Activated CD4-positive, alpha-beta T cell treated with anti-CD3 and anti-CD28 coated beads, Interleukin-2, amount 50 U/mL, for 24 hours (primary cell): ENCODE results near the gene CFAP61.
"Not testable (repeated sequence)": the region's sequence is repeated elsewhere in the genome, so short reads cannot be mapped to it uniquely, and the experiment has no call there.

ENCODE experiments used
- DNase-seq, 2 donors: peaks; one replicate each; pipeline ENCODE4 v3.0.0-alpha.2; 2020; ENCODE audit warnings: low read depth in 1 of 2, low spot score in 1 of 2

The CFAP61 gene

DNA sequence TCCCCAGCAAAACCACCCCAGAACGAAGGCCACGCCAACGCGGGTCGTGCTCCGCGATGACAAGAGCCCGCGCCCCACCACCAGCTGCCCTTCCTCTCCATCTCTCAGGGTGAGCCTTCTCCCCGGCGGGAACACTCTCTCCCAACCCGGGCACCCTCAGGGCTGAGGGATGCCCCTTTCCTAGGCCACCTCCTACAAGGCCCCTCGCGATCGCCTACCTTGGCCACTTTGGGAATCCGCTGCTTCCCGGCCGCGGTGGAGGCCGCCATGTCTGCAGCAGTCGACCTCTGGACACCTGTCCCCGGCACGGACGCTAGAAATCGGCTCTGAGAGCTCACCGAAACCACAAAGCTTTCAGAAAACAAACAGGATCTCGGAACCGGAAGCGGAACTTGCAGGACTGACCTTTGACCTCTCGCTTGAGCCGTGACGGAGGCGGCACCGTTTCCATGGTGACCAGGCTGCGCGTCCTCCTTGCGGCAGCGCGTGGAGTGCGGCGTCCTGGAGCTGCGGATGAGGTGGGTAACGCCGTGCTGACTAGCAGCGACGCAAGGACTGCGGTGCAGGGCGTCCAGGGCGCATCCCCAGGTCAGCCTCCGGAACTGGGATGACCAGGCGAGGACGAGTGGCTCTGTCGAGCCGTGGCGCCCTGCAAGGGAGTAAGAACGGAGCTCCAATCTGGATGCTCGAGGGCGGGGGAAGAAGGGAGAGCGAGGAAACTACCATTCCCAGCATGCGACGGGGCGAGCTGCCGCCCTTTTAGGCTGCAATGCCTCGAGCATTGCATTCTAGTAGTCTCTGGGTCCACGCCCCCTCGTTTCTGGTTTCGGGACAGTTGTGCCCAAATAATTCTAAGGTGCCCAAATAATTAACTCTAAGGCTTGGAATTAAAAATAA, at the start of gene CFAP61, which contains the start of gene CRNKL1:
TSS of gene CFAP61 (plus strand) at position 459 of the 897 bp plus-strand sequence. CDS start 4,122 bp downstream, outside the sequence.
TSS of gene CRNKL1 (minus strand) at position 393 of the 897 bp plus-strand sequence. CDS start at position 269, 124 bp downstream.
- DNase-seq: peak; percentile 92 to 99

GRCh38 chr20:20003031-20003954, 49.0 kb upstream of the CFAP61 start:
- DNase-seq: no peak

DNA sequence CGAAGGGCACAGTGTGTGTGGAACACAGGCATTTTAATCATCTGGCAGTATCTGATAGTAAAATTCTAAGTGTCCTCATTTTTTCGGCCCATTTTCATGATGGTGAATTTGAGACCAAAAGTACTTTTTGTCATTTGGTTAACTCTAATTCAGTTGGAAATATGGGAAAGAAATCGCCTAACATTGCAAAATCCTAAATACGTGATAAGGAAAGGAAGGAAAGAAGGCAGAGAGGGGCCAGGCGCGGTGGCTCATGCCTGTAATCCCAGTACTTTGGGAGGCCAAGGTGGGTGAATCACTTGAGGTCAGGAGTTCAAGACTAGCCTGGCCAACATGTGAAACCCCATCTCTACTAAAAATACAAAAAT, 48.4 kb upstream of the CFAP61 start:
- DNase-seq: not testable (repeated sequence)

- DNase-seq: no peak
Observed at GRCh38 chr20:20005342-20005741, 47.0 kb upstream of the CFAP61 start.

- no peak for DNase-seq
Observed at GRCh38 chr20:20009784-20010253, 42.5 kb upstream of the CFAP61 start.

- DNase-seq: no peak
Observed at GRCh38 chr20:20010639-20011500, 41.5 kb upstream of the CFAP61 start.

GRCh38 chr20:20012541-20012940, 39.8 kb upstream of the CFAP61 start:
- no peak for DNase-seq

DNA sequence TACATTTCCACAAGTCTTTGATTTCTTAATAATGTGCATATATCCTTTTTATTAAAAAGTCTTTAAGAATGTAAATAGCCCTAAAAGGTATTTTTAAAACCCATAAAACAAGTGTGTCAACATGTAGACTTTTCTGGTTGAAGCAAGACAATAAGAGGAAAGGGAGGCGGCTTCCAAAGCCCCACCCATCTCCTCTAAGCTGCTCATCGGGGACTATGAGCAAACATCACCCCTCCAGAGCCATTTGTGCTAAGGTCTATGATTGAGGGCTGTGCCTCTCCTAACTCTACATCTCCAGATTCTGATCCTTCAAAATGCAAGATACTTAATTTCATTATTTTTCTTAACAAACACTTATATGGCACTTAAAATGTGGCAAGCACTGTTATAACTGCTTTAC, 37.7 kb upstream of the CFAP61 start:
- no peak for DNase-seq

DNA sequence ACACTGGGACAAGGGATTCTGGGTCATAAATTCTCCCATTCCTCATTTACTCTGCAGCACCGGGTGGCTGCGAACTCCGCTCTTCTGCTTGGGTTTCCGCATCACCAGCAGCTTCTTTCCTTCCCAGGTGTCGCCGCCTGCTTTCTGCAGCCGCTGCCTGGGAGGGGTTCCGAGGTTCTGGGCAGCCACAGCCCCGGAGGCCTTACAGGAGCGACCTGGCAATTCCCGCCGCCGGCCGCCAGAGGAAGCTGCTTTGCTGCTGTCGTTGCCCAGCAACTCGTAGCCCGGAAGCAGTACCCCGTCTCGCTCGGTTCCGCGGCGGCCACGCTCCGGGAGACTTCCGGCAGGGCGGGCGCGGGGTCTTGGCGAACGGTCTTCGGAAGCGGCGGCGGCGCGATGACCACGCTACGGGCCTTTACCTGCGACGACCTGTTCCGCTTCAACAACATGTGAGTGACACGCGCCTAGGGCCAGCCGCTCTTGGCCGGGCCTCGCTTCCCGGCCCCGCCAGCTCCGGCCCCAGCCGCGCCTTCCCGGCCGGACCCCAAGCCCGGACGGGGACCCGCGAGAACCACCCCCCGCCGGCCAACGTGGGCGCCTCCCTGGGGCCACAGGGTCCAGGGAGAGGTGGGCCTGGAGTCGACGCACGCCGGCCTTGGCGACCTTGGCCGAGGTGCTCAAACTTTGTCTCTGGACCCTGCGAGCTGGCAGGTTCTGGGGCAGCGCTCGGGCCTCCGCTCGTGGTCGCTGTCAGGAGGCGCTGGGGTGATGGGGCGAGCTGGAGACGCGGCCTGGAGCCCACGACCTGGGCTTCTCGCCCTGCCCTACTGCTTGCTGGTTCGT, 35.1 kb upstream of the CFAP61 start, which contains the start of gene NAA20:
TSS of gene NAA20 (plus strand) at position 362 of the 843 bp plus-strand sequence. CDS start at position 397, 35 bp downstream.
- DNase-seq: peak; percentile 79 to 86

DNA sequence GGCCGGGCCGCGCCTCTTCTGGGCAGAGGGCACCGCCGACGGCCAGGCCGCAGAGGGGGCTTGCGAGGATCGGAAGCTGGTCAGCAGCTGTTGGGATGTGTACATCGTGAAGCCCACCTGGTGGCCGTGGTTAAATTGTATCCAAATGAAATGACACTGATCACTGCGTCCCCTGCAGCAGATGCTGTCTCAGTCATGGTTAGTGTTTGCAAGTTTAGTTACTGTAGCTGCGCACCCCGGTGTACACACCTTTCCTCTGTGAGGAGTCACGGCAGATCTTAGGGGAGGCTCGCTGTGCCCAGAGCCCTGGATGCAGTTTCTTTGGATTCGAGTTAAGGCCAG, 34.5 kb upstream of the CFAP61 start:
- DNase-seq: no peak

DNA sequence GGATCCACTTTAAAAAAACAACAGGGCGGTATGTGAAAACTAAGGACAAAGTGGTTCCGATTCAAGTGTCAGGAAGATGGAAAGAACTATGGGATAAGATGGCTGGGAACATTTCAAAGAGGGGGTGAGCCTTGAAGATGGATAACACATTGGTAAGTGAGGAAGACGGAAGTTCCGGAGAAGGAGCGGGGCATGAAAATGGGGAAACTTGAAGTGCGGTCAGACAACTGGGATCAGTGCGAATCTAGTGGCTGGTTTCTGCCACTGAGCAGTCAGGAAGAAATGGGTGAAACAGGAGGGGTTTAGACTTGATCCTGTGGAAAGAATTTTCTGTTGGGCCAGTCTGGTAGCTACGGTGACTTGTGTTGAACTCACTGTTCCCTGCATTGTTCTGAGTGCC, 34.0 kb upstream of the CFAP61 start:
- DNase-seq: no peak

- no peak for DNase-seq
Observed at GRCh38 chr20:20019123-20019522, 33.2 kb upstream of the CFAP61 start.

DNA sequence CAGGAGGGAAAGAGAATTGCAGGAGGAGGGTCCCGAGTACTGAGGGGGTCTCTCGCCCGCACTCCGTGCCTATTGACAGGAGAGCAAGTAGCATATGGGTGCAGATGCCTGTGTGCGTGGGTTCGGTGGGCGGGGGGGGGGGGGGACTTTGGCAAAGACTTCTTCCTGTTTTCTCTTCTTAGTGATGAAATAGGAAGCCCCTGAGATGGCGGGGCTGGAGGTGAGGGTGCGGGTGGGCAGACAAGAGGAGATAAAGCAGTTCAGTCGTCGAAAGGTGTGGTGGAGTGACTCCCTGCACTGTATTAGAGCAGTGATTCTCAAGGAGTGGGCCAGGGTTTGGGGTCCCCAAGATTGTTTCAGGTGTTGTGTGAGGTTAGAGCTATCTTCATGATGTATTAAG, 31.4 kb upstream of the CFAP61 start:
- no peak for DNase-seq

DNA sequence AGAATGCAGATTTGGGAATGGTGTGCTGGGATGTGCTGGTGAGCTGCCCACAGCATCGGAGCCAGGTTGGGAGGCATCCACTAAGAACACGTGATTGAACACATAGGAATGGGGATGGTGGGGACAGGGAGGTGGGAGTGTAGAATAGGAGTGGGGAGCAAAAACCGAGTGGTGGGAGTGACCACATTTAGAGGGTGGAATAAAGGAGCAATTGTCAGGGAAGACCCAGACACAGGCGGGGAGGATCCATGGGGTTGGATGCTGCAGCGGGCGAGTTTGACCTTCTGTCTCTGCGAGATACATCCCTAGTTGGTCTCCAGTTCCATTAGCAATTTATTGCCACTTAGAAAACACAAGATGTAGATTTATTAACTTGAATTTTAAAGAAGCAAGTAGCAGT, 30.5 kb upstream of the CFAP61 start:
- DNase-seq: no peak

DNA sequence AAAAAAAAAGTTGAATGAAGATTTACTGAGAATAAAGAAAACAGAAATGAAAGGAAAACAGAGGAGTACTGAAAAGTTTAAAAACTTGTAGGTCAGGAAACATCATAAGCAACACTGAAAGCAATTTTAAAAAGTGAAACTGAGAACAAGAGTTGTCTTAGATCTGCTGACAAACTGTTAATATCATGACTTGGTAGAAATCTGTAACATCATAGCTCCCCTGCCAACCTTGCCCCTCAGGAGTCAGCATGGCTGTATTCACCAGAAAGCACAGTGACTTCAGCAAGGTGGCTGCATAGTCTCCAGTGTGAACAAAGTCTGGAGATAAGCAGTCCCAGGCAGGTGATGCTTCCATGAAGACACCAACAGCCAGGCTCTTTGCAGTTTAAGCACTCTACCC, 29.8 kb upstream of the CFAP61 start:
- no peak for DNase-seq

- no peak for DNase-seq
Observed at GRCh38 chr20:20023395-20023794, 28.9 kb upstream of the CFAP61 start.

- DNase-seq: no peak
Observed at GRCh38 chr20:20024942-20025341, 27.4 kb upstream of the CFAP61 start.

- no peak for DNase-seq
Observed at GRCh38 chr20:20027284-20027683, 25.0 kb upstream of the CFAP61 start.

DNA sequence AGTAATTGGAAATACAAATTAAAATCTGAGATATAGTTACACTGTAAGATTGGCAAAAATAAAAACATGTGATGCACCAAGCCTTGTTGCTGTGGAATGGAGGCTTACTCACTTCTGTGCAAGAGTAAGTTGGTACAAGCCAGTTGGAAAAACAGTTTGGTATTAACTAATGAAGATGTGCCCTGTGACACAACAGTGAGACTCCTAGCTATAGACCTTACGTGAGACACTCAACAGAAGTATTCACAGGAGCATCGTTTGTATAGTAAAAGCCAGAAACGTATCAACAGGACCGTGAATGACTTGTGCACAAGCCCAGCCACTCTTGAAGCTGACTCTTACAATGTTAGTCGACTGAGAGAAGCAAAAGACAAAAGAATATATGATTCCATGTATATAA, 20.5 kb upstream of the CFAP61 start:
- DNase-seq: no peak

GRCh38 chr20:20034486-20034885, 17.8 kb upstream of the CFAP61 start:
- no peak for DNase-seq
